ENCODE measurements around the gene JAKMIP3. TPM values are rescaled to one million over a fixed set of nuclear protein-coding genes. Genes with fewer than 3 reads are reported as not detected.

JAKMIP3 gene
- 0.44 TPM for total RNA-seq (ENCODE audit: unreplicated experiment)
- long read RNA-seq, result 0 reads

- Mint-ChIP-seq H3K9me3 (ENCODE audit: unreplicated experiment) (peaks cover 2% of the 10 kb centered on the region), H3K27ac (ENCODE audit: unreplicated experiment) (no peak within 1 kb of the TSS), H3K4me3 (ENCODE audit: unreplicated experiment) (no peak within 1 kb of the TSS), H3K4me1 (ENCODE audit: low read depth, unreplicated experiment) (peaks cover 4% of the 10 kb centered on the region), H3K36me3 (ENCODE audit: unreplicated experiment) (no peaks in the 10 kb centered on the region), H3K27me3 (ENCODE audit: unreplicated experiment) (peaks cover 3% of the 10 kb centered on the region)
- no peak for DNase-seq
- no peak for TF ChIP-seq CTCF (IDR thresholded peaks at IDR 0.05; ENCODE audit: partially characterized antibody, unreplicated experiment)
Observed at GRCh38 chr10:132065491-132066105, at the start of gene JAKMIP3. Gene JAKMIP3 (plus strand): TSS chr10:132065946. CDS start chr10:132104809, 38,863 bp downstream.

GRCh38 chr10:132016514-132016913 lies 49.2 kb upstream of the JAKMIP3 start:
- Mint-ChIP-seq H3K4me3 (ENCODE audit: unreplicated experiment) (no peak overlapping the region), H3K27me3 (ENCODE audit: unreplicated experiment) (no peaks in the 10 kb centered on the region), H3K36me3 (ENCODE audit: unreplicated experiment) (peaks cover 5% of the 10 kb centered on the region), H3K27ac (ENCODE audit: unreplicated experiment) (no peak overlapping the region), H3K4me1 (ENCODE audit: low read depth, unreplicated experiment) (no peaks in the 10 kb centered on the region), H3K9me3 (ENCODE audit: unreplicated experiment) (peaks cover 2% of the 10 kb centered on the region)
- no peak for DNase-seq
- no peak for TF ChIP-seq CTCF (IDR thresholded peaks at IDR 0.05; ENCODE audit: partially characterized antibody, unreplicated experiment)

GRCh38 chr10:132018446-132018845 lies 47.3 kb upstream of the JAKMIP3 start:
- no peak for TF ChIP-seq CTCF (IDR thresholded peaks at IDR 0.05; ENCODE audit: partially characterized antibody, unreplicated experiment)
- Mint-ChIP-seq H3K4me3 (ENCODE audit: unreplicated experiment) (no peak overlapping the region), H3K36me3 (ENCODE audit: unreplicated experiment) (peaks cover 5% of the 10 kb centered on the region), H3K27me3 (ENCODE audit: unreplicated experiment) (peaks cover 2% of the 10 kb centered on the region), H3K4me1 (ENCODE audit: low read depth, unreplicated experiment) (no peaks in the 10 kb centered on the region), H3K27ac (ENCODE audit: unreplicated experiment) (no peak overlapping the region), H3K9me3 (ENCODE audit: unreplicated experiment) (peaks cover 5% of the 10 kb centered on the region)
- no peak for DNase-seq

GRCh38 chr10:132019366-132019765 lies 46.4 kb upstream of the JAKMIP3 start:
- peaks cover 5% of the 10 kb centered on the region for H3K9me3 Mint-ChIP-seq (ENCODE audit: unreplicated experiment)
- no peak overlapping the region for H3K27ac Mint-ChIP-seq (ENCODE audit: unreplicated experiment)
- no peaks in the 10 kb centered on the region for H3K4me1 Mint-ChIP-seq (ENCODE audit: low read depth, unreplicated experiment)
- peaks cover 5% of the 10 kb centered on the region for H3K36me3 Mint-ChIP-seq (ENCODE audit: unreplicated experiment)
- no peak for TF ChIP-seq CTCF (IDR thresholded peaks at IDR 0.05; ENCODE audit: partially characterized antibody, unreplicated experiment)
- peaks cover 2% of the 10 kb centered on the region for H3K27me3 Mint-ChIP-seq (ENCODE audit: unreplicated experiment)
- H3K4me3 Mint-ChIP-seq (ENCODE audit: unreplicated experiment), result no peak overlapping the region
- DNase-seq, result no peak

GRCh38 chr10:132020456-132020855 lies 45.3 kb upstream of the JAKMIP3 start:
- Mint-ChIP-seq H3K36me3 (ENCODE audit: unreplicated experiment) (peaks cover 5% of the 10 kb centered on the region), H3K27me3 (ENCODE audit: unreplicated experiment) (peaks cover 2% of the 10 kb centered on the region), H3K4me3 (ENCODE audit: unreplicated experiment) (no peak overlapping the region), H3K4me1 (ENCODE audit: low read depth, unreplicated experiment) (no peaks in the 10 kb centered on the region), H3K27ac (ENCODE audit: unreplicated experiment) (no peak overlapping the region), H3K9me3 (ENCODE audit: unreplicated experiment) (peaks cover 5% of the 10 kb centered on the region)
- no peak for TF ChIP-seq CTCF (IDR thresholded peaks at IDR 0.05; ENCODE audit: partially characterized antibody, unreplicated experiment)
- no peak for DNase-seq
